HCT116 (cell line): ENCODE results near the gene OR10V1. TPM values are rescaled to one million over a fixed set of nuclear protein-coding genes. Genes with fewer than 3 reads are reported as not detected.

Source experiments
- ATAC-seq: fragments of 200-7000 bp; cut with Tn5 transposase; 2 replicates; pipeline ENCODE4 v1.9.1; 2020; ENCODE audit warnings: mild to moderate bottlenecking, moderate library complexity
- BruUV-seq: library from RNA; stranded (reverse); fragments of 400-500 nt; replicated peaks from 2 replicates; lab custom pipeline; 2021; lab: Mats Ljungman, UMichigan
- CTCF ChIA-PET: fragments of 300-600 bp; sonication (Branson Sonifier 250); formaldehyde crosslinking; loops from one replicate; lab custom pipeline; 2021; ENCODE audit warnings: antibody characterized with exemption; lab: Charles Lee
- POLR2A ChIA-PET: fragments of 300-600, 350-600 bp; sonication (Branson Sonifier 250); formaldehyde crosslinking; loops from one replicate; lab custom pipeline; 2021; ENCODE audit warnings: antibody characterized with exemption; lab: Charles Lee
- RAD21 ChIA-PET, 2 experiments: fragments of 300-600 bp; sonication (Branson Sonifier 250); formaldehyde crosslinking; loops; one replicate each; lab custom pipeline; 2023; ENCODE audit warnings: low total read pairs in 2 of 2; ENCODE audit not compliant: uncharacterized antibody in 2 of 2, unreplicated experiment in 2 of 2, low non-redundant PET in 1 of 2; lab: Charles Lee
- DNase-seq: peaks from one replicate; pipeline ENCODE4 v3.0.0-alpha.2; 2010; ENCODE audit warnings: low read depth, low spot score
- H2AFZ ChIP-seq: fragments of 200-600 bp; shearing (Covaris generic), sonication (generic); 2 replicates; pipeline ENCODE4 v1.6.1; 2017; ENCODE audit warnings: low read depth, mixed run types, mixed read lengths, antibody characterized with exemption, low read length; ENCODE audit not compliant: poor library complexity, severe bottlenecking
- H3K27ac ChIP-seq: 2 replicates; pipeline ENCODE4 v1.5.1; 2012; ENCODE audit warnings: low read depth, low read length
- H3K27me3 ChIP-seq: fragments of 200-600 bp; sonication (generic); 2 replicates; pipeline ENCODE4 v1.6.1; 2016; ENCODE audit warnings: mixed run types, low read length, mixed read lengths; ENCODE audit not compliant: insufficient read depth
- H3K36me3 ChIP-seq, 2 experiments: fragments of 200-500 bp in 1 of 2; fragments of 200-600 bp in 1 of 2; sonication (Bioruptor generic) in 1 of 2; sonication (generic) in 1 of 2; 2 replicates each; pipeline versions ENCODE4 v1.5.1 to v1.6.1; 2014 to 2016; ENCODE audit warnings: low read length in 2 of 2, inconsistent platforms in 1 of 2, mixed read lengths in 1 of 2, mixed run types in 1 of 2; ENCODE audit not compliant: insufficient read depth in 2 of 2, control insufficient read depth in 1 of 2
- H3K4me1 ChIP-seq, 2 experiments: fragments of 200-600 bp in 1 of 2; sonication (generic) in 1 of 2; 2 replicates each; pipeline versions ENCODE4 v1.5.1 to v1.6.1; 2012 to 2017; ENCODE audit warnings: low read length in 2 of 2, inconsistent platforms in 1 of 2, mild to moderate bottlenecking in 1 of 2, mixed read lengths in 1 of 2, mixed run types in 1 of 2, moderate library complexity in 1 of 2; ENCODE audit not compliant: insufficient read depth in 2 of 2, control insufficient read depth in 1 of 2
- H3K4me2 ChIP-seq: fragments of 200-600 bp; sonication (generic); 2 replicates; pipeline ENCODE4 v1.6.1; 2017; ENCODE audit warnings: mixed run types, low read length, mixed read lengths
- H3K4me3 ChIP-seq, 2 experiments: fragments of 200-600 bp in 1 of 2; sonication (generic) in 1 of 2; replicated peaks in 1 of 2; 2 replicates each; pipeline ENCODE4 v1.5.1; 2011 to 2016; ENCODE audit warnings: low read length in 2 of 2, control low read depth in 1 of 2, low read depth in 1 of 2, mild to moderate bottlenecking in 1 of 2, mixed read lengths in 1 of 2, mixed run types in 1 of 2
- H3K79me2 ChIP-seq: fragments of 200-600 bp; sonication (generic); 2 replicates; pipeline ENCODE4 v1.6.1; 2017; ENCODE audit warnings: mild to moderate bottlenecking, mixed run types, low read length, moderate library complexity, mixed read lengths; ENCODE audit not compliant: insufficient read depth
- H3K9ac ChIP-seq: fragments of 200-600 bp; sonication (generic); 2 replicates; pipeline ENCODE4 v1.6.1; 2016; ENCODE audit warnings: low read length, mixed read lengths
- H3K9me2 ChIP-seq: fragments of 200-600 bp; sonication (generic), shearing (Covaris generic); 2 replicates; pipeline ENCODE4 v1.6.1; 2017; ENCODE audit warnings: mixed run types, mild to moderate bottlenecking, moderate library complexity; ENCODE audit not compliant: insufficient read depth
- H3K9me3 ChIP-seq, 2 experiments: fragments of 200-500 bp in 1 of 2; fragments of 200-600 bp in 1 of 2; sonication (Bioruptor generic) in 1 of 2; sonication (generic) in 1 of 2; 2 replicates each; pipeline ENCODE4 v1.6.1; 2014 to 2017; ENCODE audit warnings: low read length in 2 of 2, mixed read lengths in 2 of 2, inconsistent platforms in 1 of 2, low read depth in 1 of 2, mild to moderate bottlenecking in 1 of 2, mixed run types in 1 of 2, moderate library complexity in 1 of 2; ENCODE audit not compliant: control insufficient read depth in 1 of 2, insufficient read depth in 1 of 2
- H4K20me1 ChIP-seq: fragments of 200-600 bp; sonication (generic), shearing (Covaris generic); 2 replicates; pipeline ENCODE4 v1.6.1; 2017; ENCODE audit warnings: mixed run types, mild to moderate bottlenecking, moderate library complexity; ENCODE audit not compliant: insufficient read depth
- CEBPB ChIP-seq: IDR thresholded peaks from 2 replicates; pipeline ENCODE4 v1.6.1; 2012; ENCODE audit warnings: low read depth
- ELF1 ChIP-seq: IDR thresholded peaks from 2 replicates; pipeline ENCODE4 v1.6.1; 2012; ENCODE audit warnings: low read depth, borderline replicate concordance
- EZH2 ChIP-seq: fragments of 200-600 bp; sonication (generic); IDR thresholded peaks from 2 replicates; pipeline ENCODE4 v1.6.1; 2017; ENCODE audit warnings: antibody characterized with exemption, mixed run types
- TCF7L2 ChIP-seq: IDR thresholded peaks from 2 replicates; pipeline ENCODE4 v1.7.0; 2011; ENCODE audit warnings: borderline replicate concordance, inconsistent platforms; ENCODE audit not compliant: insufficient read depth, insufficient read length; ENCODE audit errors: extremely low read depth
- YY1 ChIP-seq: IDR thresholded peaks from 2 replicates; pipeline ENCODE4 v1.6.1; 2011; ENCODE audit warnings: low read length, low read depth, moderate library complexity, mild to moderate bottlenecking; ENCODE audit not compliant: insufficient replicate concordance; ENCODE audit errors: extremely low read depth
- ZBTB33 ChIP-seq: IDR thresholded peaks from 2 replicates; pipeline ENCODE4 v1.6.1; 2011; ENCODE audit warnings: mild to moderate bottlenecking, low read length, moderate library complexity; ENCODE audit not compliant: insufficient replicate concordance; ENCODE audit errors: extremely low read depth
- ZFX ChIP-seq: fragments of 450-650 bp; IDR thresholded peaks from 2 replicates; pipeline ENCODE4 v1.6.1; 2017
- intact Hi-C: fragments of 100-400 bp; cut with micrococcal nuclease; formaldehyde crosslinking; loops from 2 replicates; pipeline ENCODE4 v1.10.0; 2022
- total RNA-seq: library from RNA; stranded (reverse); gene quantifications from one replicate; pipeline ENCODE4 v1.2.1, GENCODE V29; 2021; ENCODE audit not compliant: unreplicated experiment

OR10V1 gene
- total RNA-seq, 1 experiment from 2014 or later: not detected

DNA sequence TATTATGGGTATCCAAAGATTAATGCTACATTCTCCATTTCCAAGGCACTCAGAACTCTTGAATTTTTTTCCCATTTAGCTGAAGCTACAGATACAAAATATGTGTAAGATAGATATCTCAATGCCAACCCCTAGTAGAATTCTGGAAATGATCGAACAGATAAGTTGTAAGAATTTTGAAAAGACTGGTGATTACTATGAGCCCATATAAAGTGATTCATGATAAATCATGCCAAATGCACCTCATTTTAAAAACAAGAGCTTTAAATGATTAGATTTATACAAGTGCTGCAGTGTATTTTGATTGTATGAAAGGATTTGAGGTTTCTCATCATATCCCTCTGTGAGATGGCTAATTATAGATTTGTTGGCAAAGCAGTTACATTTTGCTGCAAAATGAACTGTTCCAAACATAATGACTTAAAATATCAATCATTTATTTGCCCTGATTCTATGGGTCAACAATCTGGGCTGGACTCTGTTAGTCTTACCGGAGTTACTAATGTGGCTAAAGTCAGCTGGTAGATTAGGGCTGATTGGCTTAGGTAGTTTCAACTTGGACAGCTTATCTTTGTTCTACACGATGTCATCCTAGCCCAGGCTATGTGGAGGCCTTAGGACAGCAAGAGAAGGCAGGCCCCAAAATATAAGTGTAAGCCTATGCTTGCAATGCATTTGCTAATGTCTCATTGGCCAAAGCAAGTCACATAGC lies 3.4 kb downstream of the OR10V1 start:
- no peaks in the 10 kb centered on the region for H3K9me3 ChIP-seq
- ATAC-seq (no peak), DNase-seq (no peak)
- intact Hi-C loops: no loop called here
- CTCF ChIA-PET: no interaction called here
- no peak overlapping the region for H3K27ac ChIP-seq
- peaks cover 18 to 33% of the 10 kb centered on the region in 2 experiments for H3K4me1 ChIP-seq
- POLR2A ChIA-PET: no interaction called here
- no TSS peak for BruUV-seq
- no peaks in the 10 kb centered on the region for H3K27me3 ChIP-seq
- no peaks in the 10 kb centered on the region for H4K20me1 ChIP-seq
- no peaks in the 10 kb centered on the region for H3K9me2 ChIP-seq
- RAD21 ChIA-PET: no interaction called here
- TF ChIP-seq ELF1 (no peak), EZH2 (no peak), ZBTB33 (no peak), ZFX (no peak), TCF7L2 (no peak), YY1 (no peak), CEBPB (no peak)
- no peak overlapping the region for H3K9ac ChIP-seq
- H3K4me2 ChIP-seq: no peak overlapping the region
- no peaks in the 10 kb centered on the region for H3K79me2 ChIP-seq
- no peak overlapping the region for H3K4me3 ChIP-seq
- H3K36me3 ChIP-seq: no peaks in the 10 kb centered on the region
- no peak overlapping the region for H2AFZ ChIP-seq
